IPS-18a (cell line): ENCODE data around the gene MGME1.

Experiments used
- H3K27ac ChIP-seq: one replicate; pipeline ENCODE4 v1.5.1; 2013; ENCODE audit warnings: low read length
- H3K27me3 ChIP-seq: one replicate; pipeline ENCODE4 v1.6.1; 2013; ENCODE audit warnings: mild to moderate bottlenecking, low read length; ENCODE audit not compliant: control insufficient read depth, insufficient read depth
- H3K36me3 ChIP-seq: one replicate; pipeline ENCODE4 v1.6.1; 2013; ENCODE audit warnings: low read depth, low read length; ENCODE audit not compliant: control insufficient read depth
- H3K4me1 ChIP-seq: one replicate; pipeline ENCODE4 v1.6.1; 2013; ENCODE audit warnings: low read depth, low read length; ENCODE audit not compliant: control insufficient read depth
- H3K4me3 ChIP-seq: one replicate; pipeline ENCODE4 v1.5.1; 2013; ENCODE audit warnings: low read length
- H3K9ac ChIP-seq: one replicate; pipeline ENCODE4 v1.6.1; 2013; ENCODE audit warnings: mild to moderate bottlenecking, low read length, moderate library complexity
- H3K9me3 ChIP-seq: one replicate; pipeline ENCODE4 v1.6.1; 2013; ENCODE audit warnings: low read depth, low read length; ENCODE audit not compliant: control insufficient read depth

MGME1 gene

DNA sequence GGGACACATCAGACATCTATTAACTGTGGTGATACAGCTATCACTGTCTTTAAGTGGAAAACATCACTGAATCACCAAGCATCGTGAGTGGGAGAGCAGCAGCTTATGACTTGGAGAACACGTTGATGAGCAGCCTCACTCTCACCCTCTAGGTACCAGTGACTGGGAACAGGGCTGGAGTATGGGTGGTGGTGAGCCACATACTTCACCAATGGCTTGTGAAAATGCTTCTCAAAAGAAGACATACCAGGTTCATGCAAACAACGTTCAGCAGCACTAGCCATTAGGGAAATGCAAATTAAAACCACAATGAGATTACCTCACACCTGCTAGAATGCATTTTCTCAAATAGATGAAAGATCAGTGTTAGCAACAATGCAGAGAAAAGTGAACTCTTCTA is 25.5 kb upstream of the MGME1 start:
- Histone ChIP-seq H3K27ac (no peak overlapping the region), H3K36me3 (peaks cover 78% of the 10 kb centered on the region)

DNA sequence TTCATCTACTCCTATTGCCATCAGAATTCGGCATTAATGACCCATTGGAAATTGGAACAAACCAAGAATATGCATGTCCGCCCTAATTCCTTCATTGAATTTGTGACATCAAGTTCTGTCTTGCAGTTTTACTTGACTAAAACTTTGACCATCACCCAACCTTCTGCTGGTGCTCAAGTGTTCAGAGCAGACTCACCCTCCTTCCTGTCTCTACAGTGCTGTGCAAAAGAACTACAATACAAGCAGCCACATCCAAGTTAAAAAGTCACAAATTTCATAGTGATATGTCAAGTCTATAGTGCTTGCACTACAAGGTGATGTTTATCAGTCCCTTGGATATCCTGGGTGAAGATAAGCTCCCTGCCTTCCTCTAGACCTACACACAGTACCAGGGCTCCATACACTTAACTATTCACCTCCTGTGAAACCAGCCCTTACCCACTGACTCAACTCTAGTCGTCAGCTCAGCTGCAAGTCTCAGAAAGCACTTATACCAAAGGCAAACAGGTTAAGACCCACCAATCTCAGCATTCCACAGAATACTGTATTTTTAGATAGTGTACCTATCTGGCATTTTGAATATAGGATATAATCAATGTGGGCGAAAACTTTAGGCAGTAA is 23.9 kb upstream of the MGME1 start:
- H3K36me3 ChIP-seq, result peaks cover 94% of the 10 kb centered on the region
- H3K4me3 ChIP-seq, result no peak overlapping the region
- no peaks in the 10 kb centered on the region for H3K9me3 ChIP-seq
- no peaks in the 10 kb centered on the region for H3K27me3 ChIP-seq
- H3K27ac ChIP-seq, result no peak overlapping the region
- peaks cover 3% of the 10 kb centered on the region for H3K4me1 ChIP-seq
- no peak overlapping the region for H3K9ac ChIP-seq

More for the DNA sequence above, 25.5 kb upstream of the MGME1 start:
- Histone ChIP-seq H3K4me1 (peaks cover 18% of the 10 kb centered on the region), H3K9me3 (no peaks in the 10 kb centered on the region), H3K4me3 (no peak overlapping the region), H3K9ac (no peak overlapping the region), H3K27me3 (no peaks in the 10 kb centered on the region)

DNA sequence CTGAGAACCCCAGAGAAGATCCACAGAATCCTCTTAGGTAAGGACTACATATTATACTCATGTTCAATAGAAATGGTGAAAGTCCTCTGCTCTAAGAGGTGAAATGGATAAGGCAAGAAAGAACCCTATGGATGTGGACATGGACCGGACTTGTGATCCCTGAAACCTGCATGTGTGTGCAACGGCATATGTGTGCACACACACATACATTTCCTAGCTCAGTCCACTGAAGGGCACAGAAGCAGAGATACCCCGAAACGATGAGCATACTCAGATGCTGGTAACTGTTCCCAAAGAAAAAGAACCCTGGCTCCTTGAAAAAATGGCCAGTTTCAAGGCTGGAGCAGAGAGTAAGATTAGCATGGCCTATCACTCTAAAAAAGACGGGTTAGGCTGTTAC is 22.8 kb upstream of the MGME1 start:
- Histone ChIP-seq H3K4me3 (no peak overlapping the region), H3K4me1 (no peaks in the 10 kb centered on the region), H3K36me3 (peaks cover 99% of the 10 kb centered on the region), H3K27me3 (no peaks in the 10 kb centered on the region), H3K27ac (no peak overlapping the region), H3K9me3 (no peaks in the 10 kb centered on the region), H3K9ac (no peak overlapping the region)

GRCh38 chr20:17946572-17947473 is 22.0 kb upstream of the MGME1 start:
- Histone ChIP-seq H3K27me3 (no peaks in the 10 kb centered on the region), H3K9ac (no peak overlapping the region), H3K27ac (no peak overlapping the region), H3K4me3 (no peak overlapping the region), H3K36me3 (peaks cover 99% of the 10 kb centered on the region), H3K9me3 (no peaks in the 10 kb centered on the region), H3K4me1 (no peaks in the 10 kb centered on the region)

DNA sequence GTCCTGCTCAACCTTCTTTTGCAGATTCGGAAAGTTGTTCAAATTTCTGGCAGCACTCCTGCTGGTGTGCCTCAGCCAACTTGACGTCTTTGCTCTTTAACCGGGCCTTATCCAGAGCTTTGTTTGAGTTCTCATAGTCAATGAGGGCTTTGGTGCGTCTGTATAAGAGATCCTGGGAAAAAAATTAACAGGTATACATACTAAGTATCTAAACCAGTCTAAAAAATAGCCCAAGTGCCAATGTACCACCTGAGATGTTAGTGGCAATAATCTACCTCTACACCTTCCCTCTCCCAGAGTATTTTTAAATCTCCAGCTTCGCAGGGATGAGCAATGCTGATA is 21.4 kb upstream of the MGME1 start:
- no peaks in the 10 kb centered on the region for H3K9me3 ChIP-seq
- H3K27ac ChIP-seq, result no peak overlapping the region
- peaks cover 99% of the 10 kb centered on the region for H3K36me3 ChIP-seq
- no peaks in the 10 kb centered on the region for H3K27me3 ChIP-seq
- no peak overlapping the region for H3K9ac ChIP-seq
- no peaks in the 10 kb centered on the region for H3K4me1 ChIP-seq
- no peak overlapping the region for H3K4me3 ChIP-seq

DNA sequence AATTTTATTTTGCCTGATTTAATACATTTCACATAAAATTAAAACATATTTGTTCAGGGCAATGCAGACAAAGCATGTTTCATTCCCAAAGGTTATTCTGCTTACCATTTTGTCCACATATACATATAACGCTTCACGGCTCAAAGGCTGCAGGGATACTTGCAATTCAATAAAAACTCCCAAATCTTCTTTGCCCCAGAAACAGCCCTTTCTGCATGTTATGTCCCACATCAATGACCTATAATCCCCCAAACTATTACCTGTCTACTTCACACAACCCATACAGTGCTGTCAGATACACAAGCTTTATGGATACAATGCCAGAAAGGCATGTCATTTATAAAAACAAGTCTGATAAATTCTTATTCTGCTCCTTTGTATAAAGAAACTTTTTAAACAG is 20.4 kb upstream of the MGME1 start:
- Histone ChIP-seq H3K9ac (no peak overlapping the region), H3K4me1 (no peaks in the 10 kb centered on the region), H3K27me3 (no peaks in the 10 kb centered on the region), H3K9me3 (no peaks in the 10 kb centered on the region), H3K27ac (no peak overlapping the region), H3K36me3 (peaks cover 98% of the 10 kb centered on the region), H3K4me3 (no peak overlapping the region)

- H3K27ac ChIP-seq, result no peak overlapping the region
- H3K4me1 ChIP-seq, result no peaks in the 10 kb centered on the region
- no peak overlapping the region for H3K9ac ChIP-seq
- peaks cover 100% of the 10 kb centered on the region for H3K36me3 ChIP-seq
- H3K9me3 ChIP-seq, result no peaks in the 10 kb centered on the region
- no peaks in the 10 kb centered on the region for H3K27me3 ChIP-seq
- no peak overlapping the region for H3K4me3 ChIP-seq
Measured at GRCh38 chr20:17949899-17950298, 18.9 kb upstream of the MGME1 start.

GRCh38 chr20:17950670-17951069 is 18.1 kb upstream of the MGME1 start:
- Histone ChIP-seq H3K27me3 (no peaks in the 10 kb centered on the region), H3K27ac (no peak overlapping the region), H3K9ac (no peak overlapping the region), H3K4me1 (no peaks in the 10 kb centered on the region), H3K4me3 (no peak overlapping the region), H3K36me3 (peaks cover 100% of the 10 kb centered on the region), H3K9me3 (no peaks in the 10 kb centered on the region)

DNA sequence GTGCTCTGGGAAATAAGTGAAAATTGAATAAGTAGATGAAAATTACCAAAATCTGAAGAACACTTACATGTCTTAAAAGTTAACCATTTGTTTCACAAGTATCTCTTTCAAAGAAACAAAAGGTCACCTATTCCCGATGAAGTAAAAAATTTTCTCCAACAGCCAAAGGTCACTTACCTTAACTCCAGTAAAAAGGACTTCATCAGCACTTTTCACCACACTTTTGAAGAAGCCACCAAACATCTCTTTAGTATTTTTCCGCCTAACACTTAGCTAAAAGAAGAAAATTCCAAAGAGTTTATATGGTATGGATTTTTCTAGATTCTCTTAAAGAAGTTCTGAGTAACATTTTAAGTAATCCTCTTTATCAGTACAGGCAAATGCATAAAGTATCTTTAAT is 17.5 kb upstream of the MGME1 start:
- Histone ChIP-seq H3K27ac (no peak overlapping the region), H3K4me3 (no peak overlapping the region), H3K4me1 (no peaks in the 10 kb centered on the region), H3K9me3 (no peaks in the 10 kb centered on the region), H3K27me3 (no peaks in the 10 kb centered on the region), H3K36me3 (peaks cover 100% of the 10 kb centered on the region), H3K9ac (no peak overlapping the region)

GRCh38 chr20:17952692-17953684 is 15.8 kb upstream of the MGME1 start:
- Histone ChIP-seq H3K9ac (no peak overlapping the region), H3K27ac (no peak overlapping the region), H3K9me3 (no peaks in the 10 kb centered on the region), H3K4me1 (no peaks in the 10 kb centered on the region), H3K27me3 (no peaks in the 10 kb centered on the region), H3K36me3 (peaks cover 94% of the 10 kb centered on the region), H3K4me3 (no peak overlapping the region)

DNA sequence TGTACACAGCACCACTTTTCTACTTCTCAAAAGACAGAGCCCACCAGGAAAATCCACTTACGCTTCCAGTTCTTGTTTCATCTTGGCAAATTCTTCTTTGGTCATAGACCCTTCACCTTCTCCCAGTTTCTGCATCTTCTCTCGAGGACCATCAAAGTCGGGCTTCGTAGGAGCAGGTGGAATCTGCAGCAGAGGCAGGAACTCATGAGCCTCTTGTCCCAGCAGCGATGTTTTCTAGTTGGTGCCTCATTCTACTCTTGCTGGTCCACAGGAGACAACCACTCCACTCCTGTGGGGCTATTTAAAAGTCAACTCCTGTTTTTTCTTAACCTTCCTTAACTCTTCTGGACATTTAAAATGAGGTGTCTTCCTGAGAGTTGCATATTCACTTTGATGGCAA is 14.9 kb upstream of the MGME1 start:
- Histone ChIP-seq H3K4me3 (no peak overlapping the region), H3K4me1 (peaks cover 6% of the 10 kb centered on the region), H3K9ac (no peak overlapping the region), H3K36me3 (peaks cover 85% of the 10 kb centered on the region), H3K27ac (no peak overlapping the region), H3K9me3 (no peaks in the 10 kb centered on the region), H3K27me3 (no peaks in the 10 kb centered on the region)
